Calu3 (cell line): ENCODE data around the gene SLCO3A1. TPM values are rescaled to one million over a fixed set of nuclear protein-coding genes. Genes with fewer than 3 reads are reported as not detected.

Source experiments
- BruUV-seq: library from RNA; stranded (reverse); fragments of 400-500 nt; replicated peaks from 2 replicates; lab custom pipeline; 2021; lab: Mats Ljungman, UMichigan
- CTCF ChIA-PET: fragments of 300-600 bp; sonication (Branson Sonifier 250); formaldehyde crosslinking; loops from one replicate; lab custom pipeline; 2022; ENCODE audit warnings: antibody characterized with exemption; lab: Charles Lee
- DNase-seq: peaks from one replicate; pipeline ENCODE4 v3.0.0; 2022
- H3K27ac Mint-ChIP-seq: one replicate; pipeline ENCODE4 v1.8.0; 2022; ENCODE audit warnings: mixed read lengths; ENCODE audit not compliant: unreplicated experiment
- H3K27me3 Mint-ChIP-seq: one replicate; pipeline ENCODE4 v1.8.0; 2022; ENCODE audit warnings: mixed read lengths; ENCODE audit not compliant: unreplicated experiment
- H3K36me3 Mint-ChIP-seq: one replicate; pipeline ENCODE4 v1.8.0; 2022; ENCODE audit warnings: mild to moderate bottlenecking, moderate library complexity, mixed read lengths; ENCODE audit not compliant: insufficient read depth, unreplicated experiment
- H3K4me1 Mint-ChIP-seq: one replicate; pipeline ENCODE4 v1.8.0; 2022; ENCODE audit warnings: mild to moderate bottlenecking, low read depth, mixed read lengths; ENCODE audit not compliant: unreplicated experiment
- H3K4me3 Mint-ChIP-seq: one replicate; pipeline ENCODE4 v1.8.0; 2022; ENCODE audit warnings: mild to moderate bottlenecking, low read depth, moderate library complexity, mixed read lengths; ENCODE audit not compliant: unreplicated experiment
- H3K9me3 Mint-ChIP-seq: one replicate; pipeline ENCODE4 v1.8.0; 2022; ENCODE audit warnings: low read depth, mixed read lengths; ENCODE audit not compliant: unreplicated experiment
- CTCF ChIP-seq: fragments of 200-600 bp; IDR thresholded peaks from one replicate; pipeline ENCODE4 v1.8.0; 2022; ENCODE audit warnings: antibody characterized with exemption; ENCODE audit not compliant: unreplicated experiment
- intact Hi-C: fragments of 100-400 bp; cut with micrococcal nuclease; formaldehyde crosslinking; loops from one replicate; pipeline ENCODE4 v1.10.0; 2022; ENCODE audit not compliant: unreplicated experiment
- total RNA-seq: library from RNA; stranded (reverse); gene quantifications from 2 replicates; pipeline ENCODE4 v1.2.3, GENCODE V29; 2022

The SLCO3A1 gene
- total RNA-seq, 1 experiment from 2014 or later, result 65.9 TPM

GRCh38 chr15:92195241-92195640 lies 341.7 kb downstream of the SLCO3A1 start:
- TF ChIP-seq CTCF, result no peak
- H3K27ac Mint-ChIP-seq, result no peak overlapping the region
- no TSS peak for BruUV-seq
- H3K36me3 Mint-ChIP-seq, result no peaks in the 10 kb centered on the region
- CTCF ChIA-PET, result no interaction called here
- H3K4me3 Mint-ChIP-seq, result no peak overlapping the region
- intact Hi-C loops, result no loop called here
- H3K27me3 Mint-ChIP-seq, result peaks cover 20% of the 10 kb centered on the region
- no peaks in the 10 kb centered on the region for H3K9me3 Mint-ChIP-seq
- DNase-seq, result no peak
- H3K4me1 Mint-ChIP-seq, result no peaks in the 10 kb centered on the region

GRCh38 chr15:92196342-92196741 lies 342.8 kb downstream of the SLCO3A1 start:
- H3K27me3 Mint-ChIP-seq, result peaks cover 15% of the 10 kb centered on the region

GRCh38 chr15:92197746-92198145 lies 344.2 kb downstream of the SLCO3A1 start:
- Mint-ChIP-seq H3K36me3 (no peaks in the 10 kb centered on the region), H3K9me3 (no peaks in the 10 kb centered on the region), H3K27me3 (peaks cover 15% of the 10 kb centered on the region), H3K27ac (no peak overlapping the region), H3K4me1 (no peaks in the 10 kb centered on the region), H3K4me3 (no peak overlapping the region)
- no TSS peak for BruUV-seq
- intact Hi-C loops, result no loop called here
- no peak for DNase-seq
- TF ChIP-seq CTCF, result no peak
- CTCF ChIA-PET, result no interaction called here

More at GRCh38 chr15:92196342-92196741, 342.8 kb downstream of the SLCO3A1 start:
- no peak for TF ChIP-seq CTCF
- no peaks in the 10 kb centered on the region for H3K36me3 Mint-ChIP-seq
- no peak overlapping the region for H3K4me3 Mint-ChIP-seq
- BruUV-seq, result no TSS peak
- CTCF ChIA-PET, result no interaction called here
- H3K9me3 Mint-ChIP-seq, result no peaks in the 10 kb centered on the region
- H3K4me1 Mint-ChIP-seq, result no peaks in the 10 kb centered on the region
- no peak for DNase-seq
- intact Hi-C loops, result no loop called here
- H3K27ac Mint-ChIP-seq, result no peak overlapping the region

GRCh38 chr15:92200891-92201290 lies 347.4 kb downstream of the SLCO3A1 start:
- intact Hi-C loops, result no loop called here
- Mint-ChIP-seq H3K27me3 (peaks cover 28% of the 10 kb centered on the region), H3K4me3 (no peak overlapping the region), H3K27ac (no peak overlapping the region), H3K36me3 (no peaks in the 10 kb centered on the region), H3K9me3 (peaks cover 2% of the 10 kb centered on the region), H3K4me1 (no peaks in the 10 kb centered on the region)
- CTCF ChIA-PET, result no interaction called here
- DNase-seq, result no peak
- BruUV-seq, result no TSS peak
- TF ChIP-seq CTCF, result no peak
